Measurements from ENCODE around the gene LGALS13.

LGALS13 gene

GRCh38 chr19:39603825-39604224 lies 1.5 kb downstream of the LGALS13 start:
- TF ChIP-seq SIN3A (IDR thresholded peaks at IDR 0.05; ENCODE audit: borderline replicate concordance, insufficient read depth, low read length), result no peak
- no peak for TF ChIP-seq REST (IDR thresholded peaks at IDR 0.05; ENCODE audit: insufficient read depth in 1 of 2, low read depth in 2 of 2, low read length in 2 of 2)
- no peak for TF ChIP-seq FOXP2 (optimal IDR thresholded peaks at IDR 0.05; ENCODE audit: borderline replicate concordance, extremely low read depth, extremely low read length, insufficient read depth)
- TF ChIP-seq POLR2AphosphoS5 (IDR thresholded peaks at IDR 0.05; ENCODE audit: low read depth, low read length), result no peak

GRCh38 chr19:39607021-39607420 lies 4.7 kb downstream of the LGALS13 start:
- TF ChIP-seq REST (IDR thresholded peaks at IDR 0.05; ENCODE audit: insufficient read depth in 1 of 2, low read depth in 2 of 2, low read length in 2 of 2) (no peak), FOXP2 (optimal IDR thresholded peaks at IDR 0.05; ENCODE audit: borderline replicate concordance, extremely low read depth, extremely low read length, insufficient read depth) (no peak), TAF1 (IDR thresholded peaks at IDR 0.05; ENCODE audit: borderline replicate concordance, insufficient read depth, low read length) (no peak), SIN3A (IDR thresholded peaks at IDR 0.05; ENCODE audit: borderline replicate concordance, insufficient read depth, low read length) (no peak), POLR2AphosphoS5 (IDR thresholded peaks at IDR 0.05; ENCODE audit: low read depth, low read length) (no peak)

- TF ChIP-seq POLR2AphosphoS5 (IDR thresholded peaks at IDR 0.05; ENCODE audit: low read depth, low read length) (no peak), SIN3A (IDR thresholded peaks at IDR 0.05; ENCODE audit: borderline replicate concordance, insufficient read depth, low read length) (no peak), FOXP2 (optimal IDR thresholded peaks at IDR 0.05; ENCODE audit: borderline replicate concordance, extremely low read depth, extremely low read length, insufficient read depth) (no peak), REST (IDR thresholded peaks at IDR 0.05; ENCODE audit: insufficient read depth in 1 of 2, low read depth in 2 of 2, low read length in 2 of 2) (no peak), TAF1 (IDR thresholded peaks at IDR 0.05; ENCODE audit: borderline replicate concordance, insufficient read depth, low read length) (no peak)
Observed at GRCh38 chr19:39607561-39607960, 5.2 kb downstream of the LGALS13 start.

GRCh38 chr19:39613597-39613996 lies 11.3 kb downstream of the LGALS13 start:
- no peak for TF ChIP-seq POLR2AphosphoS5 (IDR thresholded peaks at IDR 0.05; ENCODE audit: low read depth, low read length)
- TF ChIP-seq FOXP2 (optimal IDR thresholded peaks at IDR 0.05; ENCODE audit: borderline replicate concordance, extremely low read depth, extremely low read length, insufficient read depth), result no peak
- no peak for TF ChIP-seq SIN3A (IDR thresholded peaks at IDR 0.05; ENCODE audit: borderline replicate concordance, insufficient read depth, low read length)
- no peak for TF ChIP-seq REST (IDR thresholded peaks at IDR 0.05; ENCODE audit: insufficient read depth in 1 of 2, low read depth in 2 of 2, low read length in 2 of 2)
- TF ChIP-seq TAF1 (IDR thresholded peaks at IDR 0.05; ENCODE audit: borderline replicate concordance, insufficient read depth, low read length), result no peak

- TF ChIP-seq SIN3A (IDR thresholded peaks at IDR 0.05; ENCODE audit: borderline replicate concordance, insufficient read depth, low read length) (no peak), TAF1 (IDR thresholded peaks at IDR 0.05; ENCODE audit: borderline replicate concordance, insufficient read depth, low read length) (no peak), REST (IDR thresholded peaks at IDR 0.05; ENCODE audit: insufficient read depth in 1 of 2, low read depth in 2 of 2, low read length in 2 of 2) (no peak), FOXP2 (optimal IDR thresholded peaks at IDR 0.05; ENCODE audit: borderline replicate concordance, extremely low read depth, extremely low read length, insufficient read depth) (no peak), POLR2AphosphoS5 (IDR thresholded peaks at IDR 0.05; ENCODE audit: low read depth, low read length) (no peak)
Observed at GRCh38 chr19:39617745-39618144, 15.4 kb downstream of the LGALS13 start.

All from PFSK-1 (cell line).